GM18868 (cell line): Measurements from ENCODE around the gene ALDH1A2.
"Not testable (repeated sequence)": the region's sequence is repeated elsewhere in the genome, so short reads cannot be mapped to it uniquely, and the experiment has no call there.

ENCODE experiments used
- ATAC-seq: cut with Tn5 transposase; IDR thresholded peaks from one replicate; pipeline ENCODE4 v1.9.1; 2021; ENCODE audit warnings: mild to moderate bottlenecking, moderate library complexity; ENCODE audit not compliant: unreplicated experiment

ALDH1A2 gene

GRCh38 chr15:58043192-58043903, 22.2 kb downstream of the ALDH1A2 start:
- ATAC-seq: no peak

- no peak for ATAC-seq
Measured at GRCh38 chr15:58042006-58042405, 23.5 kb downstream of the ALDH1A2 start.

GRCh38 chr15:58040150-58040549, 25.4 kb downstream of the ALDH1A2 start:
- no peak for ATAC-seq

- no peak for ATAC-seq
Measured at GRCh38 chr15:58039079-58040035, 26.2 kb downstream of the ALDH1A2 start.

- ATAC-seq: no peak
Measured at GRCh38 chr15:58038426-58039078, 27.0 kb downstream of the ALDH1A2 start.

GRCh38 chr15:58037723-58038301, 27.7 kb downstream of the ALDH1A2 start:
- ATAC-seq: no peak

- ATAC-seq: no peak
Measured at GRCh38 chr15:58036579-58036978, 28.9 kb downstream of the ALDH1A2 start.

GRCh38 chr15:58028392-58028791, 37.1 kb downstream of the ALDH1A2 start:
- ATAC-seq: not testable (repeated sequence)

- ATAC-seq: no peak
Measured at GRCh38 chr15:58026552-58026951, 39.0 kb downstream of the ALDH1A2 start.

GRCh38 chr15:58026051-58026450, 39.5 kb downstream of the ALDH1A2 start:
- ATAC-seq: no peak

- ATAC-seq: no peak
Measured at GRCh38 chr15:58021332-58022230, 43.9 kb downstream of the ALDH1A2 start.

GRCh38 chr15:58019503-58020376, 45.8 kb downstream of the ALDH1A2 start:
- ATAC-seq: no peak

- no peak for ATAC-seq
Measured at GRCh38 chr15:58017869-58018268, 47.6 kb downstream of the ALDH1A2 start.

GRCh38 chr15:58016581-58017175, 48.8 kb downstream of the ALDH1A2 start:
- no peak for ATAC-seq

GRCh38 chr15:58015565-58015964, 49.9 kb downstream of the ALDH1A2 start:
- ATAC-seq: no peak

GRCh38 chr15:58014470-58014869, 51.0 kb downstream of the ALDH1A2 start:
- ATAC-seq: no peak

GRCh38 chr15:58014040-58014439, 51.5 kb downstream of the ALDH1A2 start:
- no peak for ATAC-seq

GRCh38 chr15:58010983-58011382, 54.5 kb downstream of the ALDH1A2 start:
- no peak for ATAC-seq

GRCh38 chr15:58003810-58004209, 61.7 kb downstream of the ALDH1A2 start:
- no peak for ATAC-seq
